BLaER1 (cell line): ENCODE results near the gene ALDH3A2.

Source experiments
- H3K27ac ChIP-seq: shearing (Covaris generic); formaldehyde crosslinking; 2 replicates; pipeline ENCODE4 v1.8.1; 2022
- H3K27me3 ChIP-seq: shearing (Covaris generic); formaldehyde crosslinking; 2 replicates; pipeline ENCODE4 v1.8.1; 2022
- H3K36me3 ChIP-seq: shearing (Covaris generic); formaldehyde crosslinking; 2 replicates; pipeline ENCODE4 v1.8.1; 2022
- H3K4me1 ChIP-seq: shearing (Covaris generic); formaldehyde crosslinking; 2 replicates; pipeline ENCODE4 v1.8.1; 2022
- H3K4me2 ChIP-seq: shearing (Covaris generic); formaldehyde crosslinking; 2 replicates; pipeline ENCODE4 v1.8.1; 2022
- H3K4me3 ChIP-seq: shearing (Covaris generic); formaldehyde crosslinking; 2 replicates; pipeline ENCODE4 v1.8.1; 2022
- H3K9ac ChIP-seq: shearing (Covaris generic); formaldehyde crosslinking; 2 replicates; pipeline ENCODE4 v1.8.1; 2022
- H3K9me3 ChIP-seq: shearing (Covaris generic); formaldehyde crosslinking; 2 replicates; pipeline ENCODE4 v1.8.1; 2022
- H4K20me1 ChIP-seq: shearing (Covaris generic); formaldehyde crosslinking; 2 replicates; pipeline ENCODE4 v1.8.1; 2022
- Cebpa-rat ChIP-seq: shearing (Covaris generic); IDR thresholded peaks from 2 replicates; pipeline ENCODE4 v1.8.1; 2022

Gene ALDH3A2

DNA sequence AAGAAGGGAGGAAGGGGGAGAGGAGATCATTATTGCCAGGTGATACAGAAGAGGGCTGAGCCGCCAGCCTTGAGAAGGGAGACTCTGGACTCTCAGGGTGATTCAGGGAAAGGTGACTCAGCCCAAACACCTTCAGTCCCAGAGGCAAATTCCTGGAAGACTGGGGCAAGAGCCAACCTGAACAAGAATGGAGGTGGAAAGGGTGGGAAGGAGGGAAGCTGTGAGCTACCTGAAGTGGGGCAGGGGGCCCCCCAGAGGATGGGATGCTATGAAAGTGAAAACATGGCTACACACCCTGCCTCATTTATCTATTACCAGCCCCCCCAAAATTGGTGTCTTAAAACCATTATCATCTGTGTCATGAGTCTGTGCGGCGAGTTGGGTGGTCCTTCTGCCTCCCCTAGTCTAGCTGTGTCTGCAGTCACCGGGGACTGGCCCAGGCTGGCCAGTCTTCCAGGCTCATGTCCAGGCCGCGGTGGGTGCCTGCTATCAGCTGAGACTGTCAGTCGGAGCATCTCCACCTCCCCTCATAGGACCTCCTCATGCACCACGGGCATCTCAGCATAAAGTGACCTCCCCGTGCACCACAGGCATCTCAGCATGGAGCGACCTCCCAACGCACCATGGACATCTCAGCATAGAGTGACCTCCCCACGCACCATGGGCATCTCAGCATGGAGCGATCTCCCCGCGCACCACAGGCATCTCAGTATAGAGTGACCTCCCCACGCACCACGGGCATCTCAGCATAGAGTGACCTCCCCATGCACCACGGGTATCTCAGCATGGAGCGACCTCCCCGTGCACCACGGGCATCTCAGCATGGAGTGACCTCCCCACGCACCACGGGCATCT lies 71.0 kb downstream of the ALDH3A2 start:
- H3K36me3 ChIP-seq, result no peaks in the 10 kb centered on the region
- H4K20me1 ChIP-seq, result no peaks in the 10 kb centered on the region
- H3K4me2 ChIP-seq, result no peak overlapping the region
- no peak for TF ChIP-seq Cebpa-rat
- no peak overlapping the region for H3K4me3 ChIP-seq
- no peak overlapping the region for H3K27ac ChIP-seq
- H3K9ac ChIP-seq, result no peak overlapping the region
- H3K27me3 ChIP-seq, result no peaks in the 10 kb centered on the region
- no peaks in the 10 kb centered on the region for H3K9me3 ChIP-seq
- peaks cover 7% of the 10 kb centered on the region; the same call in 1 of the 2 replicates for H3K4me1 ChIP-seq

DNA sequence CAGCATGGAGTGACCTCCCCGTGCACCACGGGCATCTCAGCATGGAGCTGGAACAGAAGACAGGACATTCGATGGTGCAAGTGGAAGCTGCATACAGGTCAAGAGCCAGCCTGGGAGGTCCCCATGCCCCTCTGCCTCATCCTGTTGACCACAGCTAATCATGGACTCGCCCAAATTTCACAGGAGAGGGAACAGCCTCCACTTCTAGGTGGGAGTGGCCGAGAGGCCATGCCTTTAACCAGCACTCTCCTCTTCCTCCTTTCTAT lies 71.6 kb downstream of the ALDH3A2 start:
- Histone ChIP-seq H3K36me3 (no peaks in the 10 kb centered on the region), H3K4me2 (no peak overlapping the region), H3K27me3 (no peaks in the 10 kb centered on the region), H4K20me1 (no peaks in the 10 kb centered on the region), H3K9ac (no peak overlapping the region), H3K9me3 (no peaks in the 10 kb centered on the region), H3K4me3 (no peak overlapping the region), H3K4me1 (peaks cover 7% of the 10 kb centered on the region; the same call in 1 of the 2 replicates), H3K27ac (no peak overlapping the region)
- no peak for TF ChIP-seq Cebpa-rat

DNA sequence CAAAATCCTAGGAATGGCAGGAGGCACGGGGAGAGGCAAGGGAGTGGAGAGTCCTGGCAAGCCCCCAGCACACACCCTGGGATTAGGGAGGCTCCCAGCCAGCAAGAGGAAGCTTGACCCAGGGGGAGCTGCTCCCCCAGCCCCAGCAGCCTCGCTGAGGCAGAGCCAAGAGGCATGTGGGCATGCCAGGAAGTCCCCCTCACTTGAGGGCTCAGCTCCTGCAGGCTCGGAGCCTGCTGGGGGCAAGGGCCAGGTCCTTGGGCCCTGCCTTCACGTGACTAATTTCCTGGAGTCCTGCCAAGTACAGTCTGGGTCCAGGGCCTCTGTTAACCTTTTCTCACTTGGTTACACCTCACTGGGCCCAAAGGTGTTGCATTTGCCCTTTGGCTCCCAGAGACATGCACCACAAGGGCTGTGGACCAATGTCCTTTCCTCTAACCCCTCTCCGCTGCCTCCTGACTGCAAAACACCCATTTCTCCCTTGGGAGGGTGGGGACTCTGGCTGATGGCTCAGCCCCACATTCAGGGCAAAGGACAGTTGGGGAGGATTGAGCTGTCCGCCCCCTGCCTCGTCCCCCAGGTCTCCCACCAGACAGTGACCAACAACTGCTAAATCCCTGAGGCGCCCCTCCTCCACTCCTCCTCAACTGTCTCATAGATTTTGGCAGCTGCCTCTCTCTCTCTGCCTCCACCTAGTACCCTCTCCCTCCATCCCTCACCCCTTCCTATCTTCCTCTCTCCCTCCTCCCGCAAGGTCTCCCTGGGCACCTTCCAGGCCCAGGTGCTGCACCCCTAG lies 72.3 kb downstream of the ALDH3A2 start:
- no peak overlapping the region for H3K4me2 ChIP-seq

DNA sequence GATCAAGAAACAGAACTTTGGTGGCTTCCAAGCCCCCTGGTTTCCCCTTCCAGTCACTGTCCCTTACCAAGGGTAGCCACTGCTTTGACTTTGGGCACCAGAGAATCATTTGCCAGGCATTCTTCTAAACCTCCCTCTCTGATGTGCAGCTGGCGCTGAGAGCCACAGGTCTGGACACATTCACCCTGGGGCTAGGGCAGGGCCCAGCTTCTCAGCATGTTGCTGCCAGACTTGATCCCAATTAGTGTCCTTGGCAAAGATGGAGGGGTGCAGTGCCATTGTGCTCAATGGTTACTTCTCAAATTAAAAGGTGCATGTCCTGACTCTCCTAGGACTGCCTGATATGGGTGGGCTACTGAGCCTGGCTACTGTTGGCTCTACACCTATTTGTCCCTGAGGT lies 75.4 kb downstream of the ALDH3A2 start:
- Histone ChIP-seq H3K27me3 (no peaks in the 10 kb centered on the region), H3K4me2 (no peak overlapping the region), H3K27ac (no peak overlapping the region), H4K20me1 (no peaks in the 10 kb centered on the region), H3K36me3 (no peaks in the 10 kb centered on the region), H3K9ac (no peak overlapping the region), H3K9me3 (no peaks in the 10 kb centered on the region), H3K4me3 (no peak overlapping the region), H3K4me1 (peaks cover 12% of the 10 kb centered on the region; the same call in 1 of the 2 replicates)
- TF ChIP-seq Cebpa-rat, result no peak

More for the DNA sequence above, 72.3 kb downstream of the ALDH3A2 start:
- Histone ChIP-seq H3K4me3 (no peak overlapping the region), H3K4me1 (peaks cover 7% of the 10 kb centered on the region; the same call in 1 of the 2 replicates), H3K27me3 (no peaks in the 10 kb centered on the region), H3K9me3 (no peaks in the 10 kb centered on the region), H3K27ac (no peak overlapping the region), H3K9ac (no peak overlapping the region), H4K20me1 (no peaks in the 10 kb centered on the region), H3K36me3 (no peaks in the 10 kb centered on the region)
- no peak for TF ChIP-seq Cebpa-rat

DNA sequence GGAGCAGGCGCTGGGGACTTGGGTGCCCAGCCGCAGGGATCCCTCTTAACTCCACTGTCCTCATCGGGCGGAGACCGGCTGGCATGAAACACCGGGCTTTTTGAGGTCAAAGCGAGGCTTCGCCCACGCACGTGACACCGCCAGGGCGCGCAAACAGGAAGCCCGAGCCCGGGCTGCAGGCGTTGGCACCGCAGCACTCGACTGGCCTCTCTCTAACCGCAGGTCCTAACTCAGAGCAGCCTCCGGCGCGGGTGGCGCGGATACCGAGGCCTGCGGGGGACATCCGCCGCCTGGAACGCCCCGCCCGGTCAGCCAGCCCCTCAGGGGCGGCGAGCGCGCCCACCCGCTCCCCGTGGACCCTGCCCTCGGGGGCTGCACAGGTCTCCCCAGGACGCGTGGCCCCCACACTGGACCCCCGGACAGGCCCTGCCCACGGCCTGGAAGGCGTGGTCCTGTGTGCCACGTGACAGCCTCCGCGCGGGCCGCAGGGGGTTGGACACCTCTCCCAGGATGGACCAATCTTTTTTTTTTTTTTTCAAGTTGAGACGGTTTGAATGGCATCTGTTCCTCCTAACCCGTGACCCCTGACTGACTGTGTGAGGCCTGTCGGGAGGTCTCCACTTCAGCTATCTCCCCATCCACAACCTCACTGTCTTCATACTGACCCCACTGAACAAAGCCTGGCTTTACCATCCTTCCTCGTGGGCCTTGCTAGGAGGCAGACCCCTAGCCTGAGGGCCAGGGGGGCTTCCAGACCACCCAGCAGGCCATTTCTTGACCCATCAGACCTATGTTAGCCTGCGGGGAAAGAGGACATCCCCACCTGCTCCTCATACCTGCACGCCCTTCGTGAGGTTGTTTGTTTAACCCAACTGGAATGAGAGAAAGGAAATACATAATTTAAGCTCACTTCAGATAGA lies 76.2 kb downstream of the ALDH3A2 start:
- H3K9me3 ChIP-seq, result no peaks in the 10 kb centered on the region
- no peaks in the 10 kb centered on the region for H3K27me3 ChIP-seq
- no peak overlapping the region for H3K4me3 ChIP-seq
- TF ChIP-seq Cebpa-rat, result no peak
- H3K27ac ChIP-seq, result no peak overlapping the region
- H3K4me2 ChIP-seq, result no peak overlapping the region
- peaks cover 12% of the 10 kb centered on the region; the same call in 1 of the 2 replicates for H3K4me1 ChIP-seq
- H3K9ac ChIP-seq, result no peak overlapping the region
- H4K20me1 ChIP-seq, result no peaks in the 10 kb centered on the region
- no peaks in the 10 kb centered on the region for H3K36me3 ChIP-seq

DNA sequence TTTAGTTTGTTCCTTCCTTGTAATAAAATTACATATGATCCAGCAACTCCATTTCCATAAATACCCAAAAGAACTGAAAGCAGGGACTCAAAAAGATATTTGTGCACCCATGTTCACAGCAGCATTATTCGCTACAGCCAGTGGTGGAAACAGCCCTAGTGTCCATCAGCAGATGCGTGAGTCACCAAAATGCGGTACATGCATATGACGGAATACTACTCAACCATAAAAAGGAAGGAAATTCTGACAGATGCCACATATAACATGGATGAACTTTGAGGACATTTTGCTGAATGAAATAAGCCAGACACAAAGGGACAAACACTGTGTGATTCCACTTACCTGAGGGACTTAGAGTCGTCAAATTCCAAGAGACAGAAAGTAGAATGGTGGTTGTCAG lies 76.9 kb downstream of the ALDH3A2 start:
- no peak for TF ChIP-seq Cebpa-rat
- H3K36me3 ChIP-seq, result no peaks in the 10 kb centered on the region
- peaks cover 11% of the 10 kb centered on the region; the same call in 1 of the 2 replicates for H3K4me1 ChIP-seq
- H3K9ac ChIP-seq, result no peak overlapping the region
- H3K9me3 ChIP-seq, result no peaks in the 10 kb centered on the region
- H4K20me1 ChIP-seq, result no peaks in the 10 kb centered on the region
- H3K27me3 ChIP-seq, result no peaks in the 10 kb centered on the region
- no peak overlapping the region for H3K27ac ChIP-seq
- no peak overlapping the region for H3K4me3 ChIP-seq
- H3K4me2 ChIP-seq, result no peak overlapping the region

DNA sequence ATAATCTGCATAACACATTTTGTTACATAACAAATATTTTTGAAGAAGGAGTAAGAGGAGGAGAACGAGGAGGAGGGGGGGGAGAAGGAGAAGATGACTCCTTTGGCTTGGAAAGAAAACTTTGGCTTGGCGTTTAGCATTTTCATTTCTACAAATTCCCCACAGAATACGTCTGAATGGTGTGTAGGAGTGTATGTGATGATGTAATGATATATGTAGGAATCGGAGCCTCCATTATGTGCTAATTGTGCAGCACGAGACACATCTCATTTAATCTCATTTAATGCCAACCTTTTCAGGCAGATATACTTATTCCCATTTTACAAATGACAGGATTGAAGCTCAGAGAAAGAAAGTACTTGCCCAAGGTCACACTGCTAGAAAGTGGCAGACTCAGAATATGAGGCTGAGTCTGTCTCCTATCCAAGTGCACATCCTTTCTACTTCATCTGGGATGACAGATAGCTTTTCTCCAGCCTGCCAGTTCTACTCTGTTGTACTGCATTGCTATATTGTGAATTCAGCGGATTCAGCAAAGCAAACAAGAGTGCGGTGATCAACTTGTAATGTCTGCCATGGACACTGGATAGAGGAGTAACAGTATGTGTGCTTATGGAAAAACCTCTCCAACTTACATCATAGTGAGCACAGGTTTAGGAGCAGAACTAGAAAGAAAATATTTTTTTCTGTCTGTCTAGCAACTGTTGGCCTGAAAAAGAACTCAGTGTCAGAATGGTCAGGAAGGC lies 78.3 kb downstream of the ALDH3A2 start:
- TF ChIP-seq Cebpa-rat, result no peak
- Histone ChIP-seq H3K36me3 (no peaks in the 10 kb centered on the region), H4K20me1 (no peaks in the 10 kb centered on the region), H3K27ac (no peak overlapping the region), H3K9me3 (no peaks in the 10 kb centered on the region), H3K9ac (no peak overlapping the region), H3K4me1 (peaks cover 5% of the 10 kb centered on the region; the same call in 1 of the 2 replicates), H3K4me2 (no peak overlapping the region), H3K4me3 (no peak overlapping the region), H3K27me3 (no peaks in the 10 kb centered on the region)
